ENCODE data around the gene PRELID2. TPM values are rescaled to one million over a fixed set of nuclear protein-coding genes. Genes with fewer than 3 reads are reported as not detected.
A peak's percentile ranks its signal among the peaks of the same experiment; 100 is the strongest.
"Not testable (repeated sequence)": the region's sequence is repeated elsewhere in the genome, so short reads cannot be mapped to it uniquely, and the experiment has no call there.

The PRELID2 gene
- total RNA-seq, 2 experiments from 2014 or later, result 2.7 to 3.6 TPM

GRCh38 chr5:145743396-145744061 is 91.6 kb downstream of the PRELID2 start:
- ATAC-seq, result peak; percentile 42
- Mint-ChIP-seq H3K27ac (no peak overlapping the region), H3K4me3 (no peak overlapping the region), H3K27me3 (no peaks in the 10 kb centered on the region), H3K36me3 (ENCODE audit: low read depth) (no peaks in the 10 kb centered on the region), H3K9me3 (peaks cover 3% of the 10 kb centered on the region), H3K4me1 (ENCODE audit: low read depth) (no peaks in the 10 kb centered on the region)
- CTCF ChIA-PET, result interaction anchor here (0.9 kb wide), 1 partner anchor 12 kb away, joined by 3 read pairs; no protein-coding TSS in a partner anchor
- intact Hi-C loops (cut with micrococcal nuclease), result no loop called here
- POLR2A ChIA-PET, result no interaction called here
- no peak for DNase-seq
- TF ChIP-seq CTCF (IDR thresholded peaks at IDR 0.05), result no peak

GRCh38 chr5:145739843-145740242 is 95.3 kb downstream of the PRELID2 start:
- intact Hi-C loops (cut with micrococcal nuclease), result no loop called here
- ATAC-seq (no peak), DNase-seq (no peak)
- H3K9me3 Mint-ChIP-seq, result no peaks in the 10 kb centered on the region
- no peaks in the 10 kb centered on the region for H3K36me3 Mint-ChIP-seq (ENCODE audit: low read depth)
- CTCF ChIA-PET, result no interaction called here
- no peak overlapping the region for H3K4me3 Mint-ChIP-seq
- POLR2A ChIA-PET, result no interaction called here
- no peaks in the 10 kb centered on the region for H3K4me1 Mint-ChIP-seq (ENCODE audit: low read depth)
- no peak for TF ChIP-seq CTCF (IDR thresholded peaks at IDR 0.05)
- no peak overlapping the region for H3K27ac Mint-ChIP-seq
- H3K27me3 Mint-ChIP-seq, result no peaks in the 10 kb centered on the region

- ChIA-PET CTCF (no interaction called here), POLR2A (no interaction called here)
- no peak for TF ChIP-seq CTCF (IDR thresholded peaks at IDR 0.05)
- H3K9me3 Mint-ChIP-seq, result no peaks in the 10 kb centered on the region
- no peak overlapping the region for H3K4me3 Mint-ChIP-seq
- H3K27ac Mint-ChIP-seq, result no peak overlapping the region
- no peaks in the 10 kb centered on the region for H3K27me3 Mint-ChIP-seq
- no peaks in the 10 kb centered on the region for H3K4me1 Mint-ChIP-seq (ENCODE audit: low read depth)
- H3K36me3 Mint-ChIP-seq (ENCODE audit: low read depth), result no peaks in the 10 kb centered on the region
- ATAC-seq, result no peak
- DNase-seq, result no peak
- intact Hi-C loops (cut with micrococcal nuclease), result no loop called here
Observed at GRCh38 chr5:145738227-145738626, 96.9 kb downstream of the PRELID2 start.

- Mint-ChIP-seq H3K27me3 (peaks cover under 1% of the 10 kb centered on the region), H3K4me3 (no peak overlapping the region), H3K36me3 (ENCODE audit: low read depth) (no peaks in the 10 kb centered on the region), H3K9me3 (no peaks in the 10 kb centered on the region), H3K27ac (no peak overlapping the region), H3K4me1 (ENCODE audit: low read depth) (no peaks in the 10 kb centered on the region)
- TF ChIP-seq CTCF (IDR thresholded peaks at IDR 0.05), result no peak
- POLR2A ChIA-PET, result no interaction called here
- DNase-seq, result no peak
- intact Hi-C loops (cut with micrococcal nuclease), result no loop called here
- CTCF ChIA-PET, result interaction anchor here (1.1 kb wide), 1 partner anchor 1534 kb away, joined by 3 read pairs; no protein-coding TSS in a partner anchor
- no peak for ATAC-seq
Observed at GRCh38 chr5:145737578-145737977, 97.6 kb downstream of the PRELID2 start.

GRCh38 chr5:145729956-145730355 is 105.2 kb downstream of the PRELID2 start:
- CTCF ChIA-PET; intact Hi-C loops (cut with micrococcal nuclease); H3K4me1 Mint-ChIP-seq (ENCODE audit: low read depth); DNase-seq; H3K36me3 Mint-ChIP-seq (ENCODE audit: low read depth); H3K27ac Mint-ChIP-seq; H3K4me3 Mint-ChIP-seq; ATAC-seq; POLR2A ChIA-PET; H3K27me3 Mint-ChIP-seq: not testable (repeated sequence)
- peaks cover 34% of the 10 kb centered on the region for H3K9me3 Mint-ChIP-seq
